ENCODE results near the gene GPR158.

GRCh38 chr10:25162391-25162790 lies 12.4 kb upstream of the GPR158 start:
- no peak for TF ChIP-seq POLR2A (IDR thresholded peaks at IDR 0.05; ENCODE audit: low read depth, low read length)
- no peak for TF ChIP-seq POLR2AphosphoS5 (IDR thresholded peaks at IDR 0.05; ENCODE audit: low read depth, low read length)

Data from GM12892 (cell line).